RWPE1 (cell line): ENCODE measurements around the gene ZNF32.

ENCODE experiments used
- CTCF ChIA-PET: fragments of 350-600 bp; sonication (Branson Sonifier 250); formaldehyde crosslinking; extraction: SDS; loops from one replicate; lab custom pipeline; 2021; lab: Yijun Ruan, JAX
- POLR2A ChIA-PET: fragments of 400-600 bp; formaldehyde crosslinking; extraction: SDS; loops from one replicate; lab custom pipeline; 2020; ENCODE audit warnings: antibody characterized with exemption; ENCODE audit not compliant: low non-redundant PET; lab: Yijun Ruan, JAX
- DNase-seq: peaks from one replicate; pipeline ENCODE4 v3.0.0; 2012; ENCODE audit warnings: low spot score
- H3K27ac ChIP-seq: fragments of 450-650 bp; 2 replicates; pipeline ENCODE4 v1.5.1; 2017
- CTCF ChIP-seq: fragments of 450-650 bp; conservative IDR thresholded peaks from 2 replicates; pipeline ENCODE4 v1.5.1; 2017; ENCODE audit warnings: low read depth, mild to moderate bottlenecking

Gene ZNF32

GRCh38 chr10:43628956-43629355 lies 19.7 kb downstream of the ZNF32 start:
- ChIA-PET POLR2A (no interaction called here), CTCF (no interaction called here)
- no peak for DNase-seq
- H3K27ac ChIP-seq: no peak overlapping the region
- no peak for TF ChIP-seq CTCF

GRCh38 chr10:43627942-43628341 lies 20.7 kb downstream of the ZNF32 start:
- ChIA-PET CTCF (no interaction called here), POLR2A (no interaction called here)
- no peak overlapping the region for H3K27ac ChIP-seq
- no peak for DNase-seq
- no peak for TF ChIP-seq CTCF

GRCh38 chr10:43623351-43623750 lies 25.3 kb downstream of the ZNF32 start:
- no peak overlapping the region for H3K27ac ChIP-seq
- DNase-seq: no peak
- POLR2A ChIA-PET: no interaction called here
- TF ChIP-seq CTCF: no peak
- CTCF ChIA-PET: no interaction called here

- ChIA-PET CTCF (no interaction called here), POLR2A (no interaction called here)
- no peak for DNase-seq
- TF ChIP-seq CTCF: no peak
- no peak overlapping the region for H3K27ac ChIP-seq
These were observed 26.6 kb downstream of the ZNF32 start for GRCh38 chr10:43622038-43622437.

- DNase-seq: no peak
- TF ChIP-seq CTCF: no peak
- ChIA-PET POLR2A (no interaction called here), CTCF (no interaction called here)
- H3K27ac ChIP-seq: no peak overlapping the region
These were observed 29.3 kb downstream of the ZNF32 start for GRCh38 chr10:43619368-43619767.

- TF ChIP-seq CTCF: no peak
- ChIA-PET POLR2A (no interaction called here), CTCF (no interaction called here)
- no peak for DNase-seq
- no peak overlapping the region for H3K27ac ChIP-seq
These were observed 31.8 kb downstream of the ZNF32 start for GRCh38 chr10:43616697-43617370.

GRCh38 chr10:43610636-43611035 lies 38.0 kb downstream of the ZNF32 start:
- DNase-seq: no peak
- no peak for TF ChIP-seq CTCF
- POLR2A ChIA-PET: no interaction called here
- no peak overlapping the region for H3K27ac ChIP-seq
- CTCF ChIA-PET: no interaction called here
